ENCODE data around the gene SERINC5. TPM values are rescaled to one million over a fixed set of nuclear protein-coding genes. Genes with fewer than 3 reads are reported as not detected.

The SERINC5 gene
- total RNA-seq, 4 donors from 2014 or later: 9.7 to 21.7 (median 17.3) TPM

- TF ChIP-seq CTCF (IDR thresholded peaks at IDR 0.05; ENCODE audit: low read depth): no peak
Observed at GRCh38 chr5:80150731-80151130, 105.1 kb downstream of the SERINC5 start.

- TF ChIP-seq CTCF (IDR thresholded peaks at IDR 0.05; ENCODE audit: low read depth): no peak
Observed at GRCh38 chr5:80149161-80149609, 106.7 kb downstream of the SERINC5 start.

- no peak for TF ChIP-seq CTCF (IDR thresholded peaks at IDR 0.05; ENCODE audit: low read depth)
Observed at GRCh38 chr5:80147119-80147815, 108.6 kb downstream of the SERINC5 start.

DNA sequence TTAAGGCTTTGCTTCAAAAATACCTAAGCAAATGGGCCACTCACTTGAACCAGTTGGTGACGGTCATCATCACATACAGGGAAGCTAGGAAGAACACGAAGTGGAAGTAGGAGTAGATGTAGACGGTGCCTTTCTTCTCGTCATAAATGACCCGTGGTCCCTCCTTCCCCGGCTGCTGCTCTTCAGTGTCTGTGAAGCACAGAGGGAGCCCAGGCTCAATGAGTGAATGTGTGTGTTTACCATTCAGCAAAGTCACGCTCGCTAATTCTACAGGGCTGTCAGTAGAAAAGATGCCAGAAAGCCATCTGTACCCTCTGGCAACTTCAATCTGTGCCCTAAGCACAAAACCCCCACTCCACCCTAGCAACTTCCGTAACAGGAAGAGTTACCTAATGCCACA lies 109.8 kb downstream of the SERINC5 start:
- TF ChIP-seq CTCF (IDR thresholded peaks at IDR 0.05; ENCODE audit: low read depth): no peak

- TF ChIP-seq CTCF (IDR thresholded peaks at IDR 0.05; ENCODE audit: low read depth): no peak
Observed at GRCh38 chr5:80143491-80143890, 112.4 kb downstream of the SERINC5 start.

- TF ChIP-seq CTCF (IDR thresholded peaks at IDR 0.05; ENCODE audit: low read depth): no peak
Observed at GRCh38 chr5:80142996-80143395, 112.9 kb downstream of the SERINC5 start.

DNA sequence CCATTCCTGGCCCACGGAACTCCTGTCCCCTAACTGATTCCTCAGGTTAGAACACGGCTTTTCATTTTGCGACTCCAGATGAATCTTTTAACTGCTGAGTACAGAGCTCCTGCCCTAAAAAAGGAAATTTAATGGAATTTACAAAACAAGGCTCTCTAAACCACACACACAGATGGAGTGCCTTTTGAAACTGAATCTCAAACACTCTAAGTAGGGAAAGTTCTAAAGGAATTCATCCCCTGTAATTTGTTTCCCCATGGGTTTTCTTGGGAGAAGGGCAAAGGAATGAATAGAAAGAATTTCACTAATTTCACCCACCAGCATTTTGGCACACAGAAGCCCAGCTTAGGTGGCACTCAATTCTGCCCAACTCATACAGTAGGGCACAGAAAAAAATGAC lies 114.2 kb downstream of the SERINC5 start:
- no peak for TF ChIP-seq CTCF (IDR thresholded peaks at IDR 0.05; ENCODE audit: low read depth)

Data from subcutaneous adipose tissue (tissue), 4 donors.